Ovary (tissue), 9 donors: ENCODE results near the gene FGF2. TPM values are rescaled to one million over a fixed set of nuclear protein-coding genes. Genes with fewer than 3 reads are reported as not detected.
"Not testable (repeated sequence)": the region's sequence is repeated elsewhere in the genome, so short reads cannot be mapped to it uniquely, and the experiment has no call there.

Experiments used
- DNase-seq, 5 donors: peaks; one replicate each; pipeline ENCODE4 v3.0.0-alpha.2; 2019 to 2020
- H3K27ac ChIP-seq, 2 donors: fragments of 200-600 bp; one replicate each; pipeline versions ENCODE4 v1.5.1 to v1.8.0; 2019 to 2022
- H3K27me3 ChIP-seq: fragments of 200-600 bp; one replicate; pipeline ENCODE4 v1.8.0; 2022
- H3K36me3 ChIP-seq: fragments of 200-600 bp; sonication (generic); one replicate; pipeline ENCODE4 v1.5.1; 2019
- H3K4me1 ChIP-seq: one replicate; pipeline ENCODE4 v1.8.1; 2013; ENCODE audit warnings: mild to moderate bottlenecking, moderate library complexity; ENCODE audit not compliant: insufficient read depth
- H3K4me3 ChIP-seq: fragments of 200-600 bp; sonication (generic); one replicate; pipeline ENCODE4 v1.5.1; 2017
- H3K9me3 ChIP-seq, 2 donors: fragments of 200-600 bp in 1 of 2; sonication (generic) in 1 of 2; one replicate each; pipeline versions ENCODE4 v1.5.1 to v1.8.1; 2013 to 2019; ENCODE audit warnings: mild to moderate bottlenecking in 1 of 2, moderate library complexity in 1 of 2
- CTCF ChIP-seq, 3 donors: fragments of 450-650 bp in 2 of 3; fragments of 200-600 bp in 1 of 3; IDR thresholded peaks; one replicate each; pipeline versions ENCODE4 v1.5.1 to v1.8.0; 2016 to 2022; ENCODE audit warnings: antibody characterized with exemption in 3 of 3, mild to moderate bottlenecking in 1 of 3
- EP300 ChIP-seq: sonication (generic); formaldehyde crosslinking; IDR thresholded peaks from one replicate; pipeline ENCODE4 v1.6.1; 2017; ENCODE audit warnings: antibody characterized with exemption
- POLR2A ChIP-seq: fragments of 450-650 bp; IDR thresholded peaks from one replicate; pipeline ENCODE4 v1.6.1; 2017; ENCODE audit warnings: antibody characterized with exemption, mild to moderate bottlenecking, moderate library complexity
- WGBS, 3 donors: extraction: QIAGEN DNeasy Blood & Tissue Kit in 1 of 3; methylation state at CpG; one replicate each; pipeline versions ENCODE4 v1.1.5 to v1.1.7; 2013 to 2017; 5-methylcytosine and 5-hydroxymethylcytosine counted together
- intact Hi-C, 4 donors: fragments of 100-400 bp; cut with DNase I; formaldehyde crosslinking; loops; one replicate each; pipeline versions ENCODE4 v1.11.0 to v1.15.1; 2022 to 2023
- polyA plus RNA-seq, 2 donors: library from polyadenylated mRNA; stranded (reverse); fragments of 200-250 nt in 1 of 2; fragments of 350-450 nt in 1 of 2; fragmentation: Illumina TruSeq in 1 of 2; extraction: RNeasy Lipid Tissue Mini Kit (QIAGEN cat#74804) in 1 of 2; gene quantifications; one replicate each; pipeline ENCODE4 v1.2.3, GENCODE V29; 2013 to 2014
- total RNA-seq, 7 donors: library from RNA; depleted of rRNA in 2 of 7; stranded (reverse); fragments of >200 nt in 2 of 7; fragmentation: NEBNext Ultra II Directional in 3 of 7; extraction: Animal tissue kit (Norgen Biotek cat#: 25700) in 3 of 7; gene quantifications; one replicate each; pipeline versions ENCODE4 v1.1.0 to v1.2.4, GENCODE V29; 2016 to 2023
- donor health status: DM: no; HTN: no; CAD: no; lungs with moderate emphysema.
- donor health status: DM: no; HTN: no; CAD: no.
- donor health status: Bipolar disorder and iron deficiency.
- donor health status: DM: yes; HTN: yes; CAD: no.
- donor health status: DM: no; HTN: no; CAD: no.
- donor health status: DM: yes; HTN: yes; CAD: no.

The FGF2 gene
- total and polyA plus RNA-seq, 9 donors = 7.4 to 36.0 (median 22.4) TPM

GRCh38 chr4:122922877-122923511 lies 96.4 kb downstream of the FGF2 start:
- Histone ChIP-seq H3K4me1 (peaks cover 8% of the 10 kb centered on the region), H3K9me3 (no peaks in the 10 kb centered on the region), H3K27me3 (no peaks in the 10 kb centered on the region), H3K36me3 (no peaks in the 10 kb centered on the region), H3K4me3 (peak overlapping the region; percentile 92), H3K27ac (peak overlapping the region in 1 of 2 donors; percentile 31)
- TF ChIP-seq CTCF (IDR thresholded peaks at IDR 0.05) (no peak), EP300 (no peak), POLR2A (no peak)
- WGBS, 3 donors = 0 to 1% (median 0%) methylated on average over 34 of the region's 34 CpGs
- peak; percentile 73 to 85 (median 79) for DNase-seq
- intact Hi-C loops = loop anchor here in 3 of 4 donors (5.0 to 10.0 kb wide), 3 partner anchors 96 to 168 kb away; partner anchors contain the start of gene FGF2 (in 1 of the 3)

- Histone ChIP-seq H3K27me3 (no peaks in the 10 kb centered on the region), H3K4me3 (no peak overlapping the region), H3K4me1 (peaks cover 3% of the 10 kb centered on the region), H3K9me3 (no peaks in the 10 kb centered on the region), H3K27ac (no peak overlapping the region), H3K36me3 (no peaks in the 10 kb centered on the region)
- no peak for DNase-seq
- WGBS, 3 donors = 80 to 84% (median 80%) methylated on average over 1 of the region's 1 CpG
- intact Hi-C loops = loop anchor here in 2 of 4 donors (10.0 kb wide), 1 partner anchor 174 kb away; no protein-coding TSS in a partner anchor
- TF ChIP-seq POLR2A = no peak
- no peak for TF ChIP-seq CTCF (IDR thresholded peaks at IDR 0.05)
- no peak for TF ChIP-seq EP300
Observed at GRCh38 chr4:122928930-122929329, 102.3 kb downstream of the FGF2 start.

- H3K36me3 ChIP-seq = no peaks in the 10 kb centered on the region
- H3K4me3 ChIP-seq = no peak overlapping the region
- H3K9me3 ChIP-seq = no peaks in the 10 kb centered on the region
- no peak for DNase-seq
- intact Hi-C loops = loop anchor here in 1 of 4 donors (5.0 to 10.0 kb wide), 2 partner anchors 329 to 696 kb away; no protein-coding TSS in a partner anchor
- no peaks in the 10 kb centered on the region for H3K4me1 ChIP-seq
- no peaks in the 10 kb centered on the region for H3K27me3 ChIP-seq
- H3K27ac ChIP-seq = no peak overlapping the region
- TF ChIP-seq EP300 = no peak
- peak in 2 of 3 donors; percentile 27 to 52 for TF ChIP-seq CTCF (IDR thresholded peaks at IDR 0.05)
- TF ChIP-seq POLR2A = no peak
Observed at GRCh38 chr4:122930862-122931261, 104.2 kb downstream of the FGF2 start.

- intact Hi-C loops = loop anchor here in 1 of 4 donors (5.0 to 10.0 kb wide), 2 partner anchors 330 to 698 kb away; no protein-coding TSS in a partner anchor
- Histone ChIP-seq H3K36me3 (no peaks in the 10 kb centered on the region), H3K27ac (no peak overlapping the region), H3K27me3 (no peaks in the 10 kb centered on the region), H3K4me1 (no peaks in the 10 kb centered on the region), H3K4me3 (no peak overlapping the region), H3K9me3 (no peaks in the 10 kb centered on the region)
- no peak for DNase-seq
- TF ChIP-seq CTCF (IDR thresholded peaks at IDR 0.05) = no peak
Observed at GRCh38 chr4:122932763-122933162, 106.1 kb downstream of the FGF2 start.

GRCh38 chr4:122945136-122945535 lies 118.5 kb downstream of the FGF2 start:
- H3K27ac ChIP-seq, H3K36me3 ChIP-seq, DNase-seq, H3K4me3 ChIP-seq, H3K4me1 ChIP-seq, intact Hi-C loops, H3K27me3 ChIP-seq, H3K9me3 ChIP-seq: not testable (repeated sequence)
- 90 to 98% (median 95%) methylated on average over 14 to 17 of the region's 17 CpGs for WGBS, 3 donors
